HepG2 (cell line): ENCODE measurements around the gene ZNF771. TPM values are rescaled to one million over a fixed set of nuclear protein-coding genes. Genes with fewer than 3 reads are reported as not detected.

Experiments used
- AHDC1 ChIP-seq: sonication (generic); formaldehyde crosslinking; IDR thresholded peaks from 2 replicates; pipeline ENCODE4 v1.5.1; 2020; ENCODE audit warnings: mild to moderate bottlenecking, missing genetic modification reagents, borderline replicate concordance
- CAMTA2 ChIP-seq: sonication (generic); formaldehyde crosslinking; IDR thresholded peaks from 2 replicates; pipeline ENCODE4 v1.4.0; 2020; ENCODE audit warnings: mild to moderate bottlenecking, missing genetic modification reagents, borderline replicate concordance
- FOXA3 ChIP-seq: IDR thresholded peaks from 2 replicates; pipeline ENCODE4 v1.6.1; 2016; ENCODE audit warnings: missing genetic modification reagents, missing compliant biosample characterization
- HNF1A ChIP-seq, 2 experiments: sonication (generic) in 1 of 2; formaldehyde crosslinking in 1 of 2; IDR thresholded peaks; 2 replicates each; pipeline versions ENCODE4 v1.4.0 to v1.6.1; 2016 to 2020; ENCODE audit warnings: borderline replicate concordance in 1 of 2, low read depth in 1 of 2, mild to moderate bottlenecking in 1 of 2, missing genetic modification reagents in 1 of 2
- MEF2D ChIP-seq: sonication (generic); formaldehyde crosslinking; IDR thresholded peaks from 2 replicates; pipeline ENCODE4 v1.5.1; 2020; ENCODE audit warnings: mild to moderate bottlenecking, missing genetic modification reagents
- ZFP36 ChIP-seq: fragments of 150-350 bp; IDR thresholded peaks from 2 replicates; pipeline ENCODE4 v1.6.1; 2018; ENCODE audit warnings: borderline replicate concordance, low read length, low read depth; ENCODE audit not compliant: partially characterized antibody
- ZNF543 ChIP-seq: sonication (generic); formaldehyde crosslinking; IDR thresholded peaks from 2 replicates; pipeline ENCODE4 v1.4.0; 2020; ENCODE audit warnings: mild to moderate bottlenecking, missing genetic modification reagents
- polyA plus RNA-seq, 8 experiments: library from polyadenylated mRNA; depleted of rRNA in 3 of 8; stranded (reverse) in 7 of 8; unstranded in 1 of 8; fragments of >200 nt; fragmentation: Illumina TruSeq in 4 of 8; extraction: Trizol in 4 of 8; gene quantifications; 2 replicates each; pipeline versions ENCODE4 v1.2.1 to v1.2.3, GENCODE V29; 2011 to 2016; ENCODE audit warnings: low read depth in 4 of 8, missing spikeins in 1 of 8, mixed read lengths in 1 of 8; ENCODE audit not compliant: insufficient read depth in 1 of 8
- total RNA-seq, 5 experiments: library from RNA; depleted of rRNA; stranded (reverse); fragments of >200 nt; fragmentation: Illumina TruSeq; extraction: Trizol; gene quantifications; 2 replicates each; pipeline ENCODE4 v1.2.3, GENCODE V29; 2016; ENCODE audit warnings: low read depth in 1 of 5
- TF ChIP-seq, protein P1 (sequence below), 2 experiments: fragments of 450-650 bp in 1 of 2; sonication (generic) in 1 of 2; formaldehyde crosslinking in 1 of 2; IDR thresholded peaks; 2 replicates each; pipeline versions ENCODE4 v1.6.1 to v1.8.0; 2016 to 2022; ENCODE audit warnings: antibody characterized with exemption in 1 of 2, mild to moderate bottlenecking in 1 of 2, missing genetic modification reagents in 1 of 2

Gene ZNF771
- total and polyA plus RNA-seq, 2 of the 13 experiments (the other 11 are each of a cell fraction or from before 2014, with no cell fraction given): 5.0 to 11.8 TPM

DNA sequence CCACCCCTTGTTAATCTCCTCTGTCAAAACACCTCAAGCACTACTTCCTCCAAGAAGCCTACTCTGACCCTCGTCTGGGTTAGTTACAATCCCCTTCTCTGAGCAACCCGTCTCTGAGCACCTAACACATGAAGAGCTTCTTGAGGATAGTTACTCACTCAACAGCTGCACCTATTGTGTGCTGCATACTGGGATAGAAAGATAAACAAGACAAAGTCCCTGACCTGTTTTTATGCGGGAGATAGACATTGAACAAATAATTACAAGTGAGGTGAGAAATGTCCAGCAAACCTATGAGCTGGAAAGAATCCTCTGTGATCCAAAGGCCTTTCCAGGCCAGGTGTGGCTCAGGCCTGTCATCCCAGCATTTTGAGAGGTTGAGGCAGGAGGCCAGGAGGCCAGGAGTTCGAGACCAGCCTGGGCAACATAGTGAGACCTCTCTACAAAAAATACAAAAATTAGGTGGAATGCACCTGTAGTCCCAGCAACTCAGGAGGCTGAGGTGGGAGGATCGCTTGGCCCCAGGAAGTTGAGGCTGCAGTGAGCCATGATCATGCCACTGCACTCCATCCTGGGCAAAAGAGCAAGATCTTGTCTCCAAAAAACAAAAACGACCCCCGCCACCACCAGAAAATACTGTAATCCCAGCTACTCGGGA is 5.5 kb upstream of the ZNF771 start (continued):
- no peak for TF ChIP-seq HNF1A (IDR thresholded peaks at IDR 0.05; ENCODE audit: low read depth)
- no peak; the same call in 1 of the 2 replicates for TF ChIP-seq HNF1A (CRISPR knock-in tag; IDR thresholded peaks at IDR 0.05; ENCODE audit: borderline replicate concordance)
- TF ChIP-seq MEF2D (CRISPR knock-in tag): peak; percentile 91
- peak; percentile 74; the same call in 1 of the 2 replicates for TF ChIP-seq ZNF543
- peak; percentile 82; the same call in 1 of the 2 replicates for TF ChIP-seq AHDC1 (CRISPR knock-in tag)
- TF ChIP-seq, protein P1, sequence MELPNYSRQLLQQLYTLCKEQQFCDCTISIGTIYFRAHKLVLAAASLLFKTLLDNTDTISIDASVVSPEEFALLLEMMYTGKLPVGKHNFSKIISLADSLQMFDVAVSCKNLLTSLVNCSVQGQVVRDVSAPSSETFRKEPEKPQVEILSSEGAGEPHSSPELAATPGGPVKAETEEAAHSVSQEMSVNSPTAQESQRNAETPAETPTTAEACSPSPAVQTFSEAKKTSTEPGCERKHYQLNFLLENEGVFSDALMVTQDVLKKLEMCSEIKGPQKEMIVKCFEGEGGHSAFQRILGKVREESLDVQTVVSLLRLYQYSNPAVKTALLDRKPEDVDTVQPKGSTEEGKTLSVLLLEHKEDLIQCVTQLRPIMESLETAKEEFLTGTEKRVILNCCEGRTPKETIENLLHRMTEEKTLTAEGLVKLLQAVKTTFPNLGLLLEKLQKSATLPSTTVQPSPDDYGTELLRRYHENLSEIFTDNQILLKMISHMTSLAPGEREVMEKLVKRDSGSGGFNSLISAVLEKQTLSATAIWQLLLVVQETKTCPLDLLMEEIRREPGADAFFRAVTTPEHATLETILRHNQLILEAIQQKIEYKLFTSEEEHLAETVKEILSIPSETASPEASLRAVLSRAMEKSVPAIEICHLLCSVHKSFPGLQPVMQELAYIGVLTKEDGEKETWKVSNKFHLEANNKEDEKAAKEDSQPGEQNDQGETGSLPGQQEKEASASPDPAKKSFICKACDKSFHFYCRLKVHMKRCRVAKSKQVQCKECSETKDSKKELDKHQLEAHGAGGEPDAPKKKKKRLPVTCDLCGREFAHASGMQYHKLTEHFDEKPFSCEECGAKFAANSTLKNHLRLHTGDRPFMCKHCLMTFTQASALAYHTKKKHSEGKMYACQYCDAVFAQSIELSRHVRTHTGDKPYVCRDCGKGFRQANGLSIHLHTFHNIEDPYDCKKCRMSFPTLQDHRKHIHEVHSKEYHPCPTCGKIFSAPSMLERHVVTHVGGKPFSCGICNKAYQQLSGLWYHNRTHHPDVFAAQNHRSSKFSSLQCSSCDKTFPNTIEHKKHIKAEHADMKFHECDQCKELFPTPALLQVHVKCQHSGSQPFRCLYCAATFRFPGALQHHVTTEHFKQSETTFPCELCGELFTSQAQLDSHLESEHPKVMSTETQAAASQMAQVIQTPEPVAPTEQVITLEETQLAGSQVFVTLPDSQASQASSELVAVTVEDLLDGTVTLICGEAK (IDR thresholded peaks at IDR 0.05): no peak
- TF ChIP-seq, protein P1 (CRISPR knock-in tag; IDR thresholded peaks at IDR 0.05): no peak
- TF ChIP-seq ZFP36: no peak
- TF ChIP-seq CAMTA2 (CRISPR knock-in tag): no peak
- peak; percentile 96 for TF ChIP-seq FOXA3 (CRISPR knock-in tag)
